Measurements from ENCODE around the gene SIRPA.

SIRPA gene

DNA sequence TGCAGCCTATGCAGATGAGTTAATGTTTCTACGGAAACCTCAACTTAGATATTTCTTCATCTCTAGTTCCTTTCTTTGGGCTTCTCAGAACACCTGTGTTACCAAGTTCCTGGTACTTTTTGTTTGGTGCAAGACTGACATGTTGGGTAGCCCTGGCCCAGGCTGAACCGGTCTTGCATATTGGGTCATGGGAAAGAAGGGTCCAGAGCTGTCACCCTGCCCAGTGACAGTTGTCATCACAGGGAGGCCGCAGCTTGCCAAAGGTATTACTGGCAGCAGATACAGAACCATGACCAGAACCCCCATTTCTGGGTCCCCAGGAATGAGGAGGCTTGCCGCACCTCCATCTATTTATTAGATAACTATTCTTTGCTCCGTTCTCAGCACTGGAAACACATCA, 58.4 kb downstream of the SIRPA start:
- H3K9me2 ChIP-seq (replicated peaks; ENCODE audit: control insufficient read depth, low read length), result no peaks in the 10 kb centered on the region
- TF ChIP-seq, protein P1, sequence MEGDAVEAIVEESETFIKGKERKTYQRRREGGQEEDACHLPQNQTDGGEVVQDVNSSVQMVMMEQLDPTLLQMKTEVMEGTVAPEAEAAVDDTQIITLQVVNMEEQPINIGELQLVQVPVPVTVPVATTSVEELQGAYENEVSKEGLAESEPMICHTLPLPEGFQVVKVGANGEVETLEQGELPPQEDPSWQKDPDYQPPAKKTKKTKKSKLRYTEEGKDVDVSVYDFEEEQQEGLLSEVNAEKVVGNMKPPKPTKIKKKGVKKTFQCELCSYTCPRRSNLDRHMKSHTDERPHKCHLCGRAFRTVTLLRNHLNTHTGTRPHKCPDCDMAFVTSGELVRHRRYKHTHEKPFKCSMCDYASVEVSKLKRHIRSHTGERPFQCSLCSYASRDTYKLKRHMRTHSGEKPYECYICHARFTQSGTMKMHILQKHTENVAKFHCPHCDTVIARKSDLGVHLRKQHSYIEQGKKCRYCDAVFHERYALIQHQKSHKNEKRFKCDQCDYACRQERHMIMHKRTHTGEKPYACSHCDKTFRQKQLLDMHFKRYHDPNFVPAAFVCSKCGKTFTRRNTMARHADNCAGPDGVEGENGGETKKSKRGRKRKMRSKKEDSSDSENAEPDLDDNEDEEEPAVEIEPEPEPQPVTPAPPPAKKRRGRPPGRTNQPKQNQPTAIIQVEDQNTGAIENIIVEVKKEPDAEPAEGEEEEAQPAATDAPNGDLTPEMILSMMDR (IDR thresholded peaks at IDR 0.05; ENCODE audit: low read depth, low read length, poor library complexity, severe bottlenecking), result no peak
- no peak for TF ChIP-seq EZH2phosphoT487 (IDR thresholded peaks at IDR 0.05; ENCODE audit: borderline replicate concordance, low read length)
- no peaks in the 10 kb centered on the region for H3K79me2 ChIP-seq (ENCODE audit: control insufficient read depth, low read length)
- peaks cover 7% of the 10 kb centered on the region; the same call in 1 of the 2 replicates for H3F3A ChIP-seq (ENCODE audit: control insufficient read depth, insufficient read depth)
- no peaks in the 10 kb centered on the region for H3K9me3 ChIP-seq (ENCODE audit: control insufficient read depth, insufficient read depth, low read length)
- peak overlapping the region; percentile 73 for H3K4me2 ChIP-seq (ENCODE audit: low read length)
- H4K20me1 ChIP-seq (ENCODE audit: control insufficient read depth, insufficient read depth, low read depth, low read length), result no peaks in the 10 kb centered on the region
- H3K27ac ChIP-seq (ENCODE audit: low read depth, low read length), result peak overlapping the region; percentile 70; the same call in 1 of the 2 replicates
- peaks cover 27% of the 10 kb centered on the region for H3K4me1 ChIP-seq (ENCODE audit: control insufficient read depth, low read length)
- peak overlapping the region; percentile 52 for H3K4me3 ChIP-seq (ENCODE audit: low read length)
- H3K36me3 ChIP-seq (ENCODE audit: control insufficient read depth, low read length), result no peaks in the 10 kb centered on the region
- H3K27me3 ChIP-seq (ENCODE audit: control insufficient read depth, low read length), result peaks cover 28% of the 10 kb centered on the region

DNA sequence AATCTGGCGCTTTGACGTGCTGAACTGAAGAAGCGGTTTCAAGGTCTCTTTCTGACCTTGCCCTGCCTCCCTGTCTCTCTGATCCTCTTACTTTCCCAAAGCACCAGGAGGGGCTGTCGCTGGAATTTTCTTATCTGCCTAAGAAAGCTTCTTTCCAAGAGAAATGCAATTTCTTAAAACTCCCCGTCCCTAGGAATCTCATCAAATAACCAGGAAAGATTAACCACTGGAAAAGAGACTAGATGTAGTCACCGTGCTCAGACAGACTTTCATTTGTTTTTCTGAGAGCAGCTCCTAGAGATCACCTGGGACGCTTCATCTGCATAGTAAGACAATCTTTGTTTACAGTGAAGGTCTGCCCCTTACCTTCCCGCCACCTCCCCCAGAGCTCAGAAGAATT, 60.0 kb downstream of the SIRPA start:
- Histone ChIP-seq H3K4me2 (ENCODE audit: low read length) (no peak overlapping the region), H3K27me3 (ENCODE audit: control insufficient read depth, low read length) (peaks cover 34% of the 10 kb centered on the region), H3K9me2 (replicated peaks; ENCODE audit: control insufficient read depth, low read length) (no peaks in the 10 kb centered on the region), H3K9me3 (ENCODE audit: control insufficient read depth, insufficient read depth, low read length) (no peaks in the 10 kb centered on the region), H3K4me3 (ENCODE audit: low read length) (no peak overlapping the region), H4K20me1 (ENCODE audit: control insufficient read depth, insufficient read depth, low read depth, low read length) (no peaks in the 10 kb centered on the region), H3K4me1 (ENCODE audit: control insufficient read depth, low read length) (peaks cover 27% of the 10 kb centered on the region), H3K79me2 (ENCODE audit: control insufficient read depth, low read length) (no peaks in the 10 kb centered on the region), H3K27ac (ENCODE audit: low read depth, low read length) (no peak overlapping the region), H3F3A (ENCODE audit: control insufficient read depth, insufficient read depth) (peaks cover 7% of the 10 kb centered on the region; the same call in 1 of the 2 replicates), H3K36me3 (ENCODE audit: control insufficient read depth, low read length) (no peaks in the 10 kb centered on the region)
- TF ChIP-seq, protein P1 (IDR thresholded peaks at IDR 0.05; ENCODE audit: low read depth, low read length, poor library complexity, severe bottlenecking), result no peak
- no peak for TF ChIP-seq EZH2phosphoT487 (IDR thresholded peaks at IDR 0.05; ENCODE audit: borderline replicate concordance, low read length)

DNA sequence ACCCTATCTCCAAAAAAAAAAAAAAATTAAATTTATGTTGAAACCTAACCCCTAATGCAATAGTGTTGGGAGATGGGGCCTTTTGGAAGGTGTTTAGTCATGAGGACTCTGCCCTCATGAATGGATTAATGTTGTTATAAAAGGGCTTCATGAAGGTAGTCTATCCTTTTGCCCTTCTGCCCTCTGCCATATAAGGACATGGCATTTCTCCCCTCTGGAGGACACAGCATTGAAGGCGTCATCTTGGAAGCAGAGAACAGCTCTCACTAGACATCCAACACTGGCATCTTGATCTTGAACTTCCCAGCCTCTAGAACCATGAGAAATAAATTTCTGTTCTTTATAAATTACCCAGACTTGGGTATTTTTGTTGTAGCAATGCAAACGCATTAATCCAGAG, 63.2 kb downstream of the SIRPA start:
- TF ChIP-seq, protein P1 (IDR thresholded peaks at IDR 0.05; ENCODE audit: low read depth, low read length, poor library complexity, severe bottlenecking), result no peak
- TF ChIP-seq EZH2phosphoT487 (IDR thresholded peaks at IDR 0.05; ENCODE audit: borderline replicate concordance, low read length), result no peak
- no peaks in the 10 kb centered on the region for H4K20me1 ChIP-seq (ENCODE audit: control insufficient read depth, insufficient read depth, low read depth, low read length)
- H3K36me3 ChIP-seq (ENCODE audit: control insufficient read depth, low read length), result no peaks in the 10 kb centered on the region
- H3K27ac ChIP-seq (ENCODE audit: low read depth, low read length), result no peak overlapping the region
- no peak overlapping the region for H3K4me3 ChIP-seq (ENCODE audit: low read length)
- H3K4me2 ChIP-seq (ENCODE audit: low read length), result no peak overlapping the region
- H3K9me2 ChIP-seq (replicated peaks; ENCODE audit: control insufficient read depth, low read length), result no peaks in the 10 kb centered on the region
- H3F3A ChIP-seq (ENCODE audit: control insufficient read depth, insufficient read depth), result peaks cover 4% of the 10 kb centered on the region; the same call in 1 of the 2 replicates
- H3K4me1 ChIP-seq (ENCODE audit: control insufficient read depth, low read length), result peaks cover 17% of the 10 kb centered on the region
- H3K9me3 ChIP-seq (ENCODE audit: control insufficient read depth, insufficient read depth, low read length), result no peaks in the 10 kb centered on the region
- H3K27me3 ChIP-seq (ENCODE audit: control insufficient read depth, low read length), result peaks cover 23% of the 10 kb centered on the region
- no peaks in the 10 kb centered on the region for H3K79me2 ChIP-seq (ENCODE audit: control insufficient read depth, low read length)
